T-helper 1 cell (primary cell): ENCODE data around the gene KIF25.
"Not testable (repeated sequence)": the region's sequence is repeated elsewhere in the genome, so short reads cannot be mapped to it uniquely, and the experiment has no call there.

Source experiments
- DNase-seq, 5 donors: peaks; one replicate each; pipeline ENCODE4 v3.0.0-alpha.2; 2012 to 2020

KIF25 gene

GRCh38 chr6:167996424-167997199, 859 bp upstream of the KIF25 start:
- DNase-seq: no peak

DNA sequence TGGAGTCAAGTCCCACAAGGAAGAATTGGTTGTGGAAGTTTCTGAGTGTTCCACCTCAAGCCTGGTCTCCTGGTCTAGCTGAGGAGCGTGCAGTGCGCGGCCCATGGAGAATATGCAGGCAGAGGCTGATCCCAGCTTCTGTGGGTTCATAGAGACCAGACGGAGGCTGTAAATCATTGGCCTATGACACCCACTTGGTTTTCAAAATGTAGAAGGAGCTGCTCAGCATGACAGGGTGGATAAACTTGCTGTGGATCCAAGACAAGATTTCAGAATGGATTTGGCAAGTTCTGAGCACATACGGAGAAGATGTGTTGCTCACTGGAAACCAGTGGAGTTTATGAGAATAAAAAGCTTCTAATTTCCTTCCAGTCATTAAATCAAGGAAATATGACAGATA, 744 bp downstream of the KIF25 start:
- no peak for DNase-seq

DNA sequence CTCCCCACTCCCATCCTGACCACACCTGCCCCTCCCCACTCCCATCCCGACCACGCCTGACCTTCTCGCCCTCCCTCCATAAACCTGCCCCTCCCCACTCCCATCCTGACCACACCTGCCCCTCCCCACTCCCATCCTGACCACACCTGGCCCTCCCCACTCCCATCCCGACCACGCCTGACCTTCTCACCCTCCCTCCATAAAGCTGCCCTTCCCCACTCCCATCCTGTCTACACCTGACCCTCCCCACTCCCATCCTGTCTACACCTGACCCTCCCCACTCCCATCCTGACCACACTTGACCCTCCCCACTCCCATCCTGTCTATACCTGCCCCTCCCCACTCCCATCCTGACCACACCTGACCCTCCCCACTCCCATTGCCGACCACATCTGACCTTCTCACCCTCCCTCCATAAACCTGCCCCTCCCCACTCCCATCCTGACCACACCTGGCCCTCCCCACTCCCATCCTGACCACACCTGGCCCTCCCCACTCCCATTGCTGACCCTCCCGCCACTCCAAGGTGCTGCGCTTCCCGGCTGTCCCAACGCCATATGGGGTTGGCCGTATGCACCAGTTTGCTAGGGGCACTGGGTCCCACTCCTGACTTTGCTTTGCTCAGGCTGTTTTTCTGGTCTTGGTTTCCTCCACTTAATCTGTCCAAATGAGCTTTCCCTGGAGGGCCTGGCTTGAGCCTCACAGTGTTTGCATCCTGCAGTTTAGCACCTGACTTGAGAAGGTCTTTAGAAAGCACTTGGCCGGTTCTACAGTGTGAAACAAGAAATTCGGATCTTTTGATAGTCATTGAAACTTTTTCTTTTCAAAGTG, 2.9 kb downstream of the KIF25 start:
- no peak for DNase-seq

- DNase-seq: no peak
Observed at GRCh38 chr6:168001029-168001332, 3.5 kb downstream of the KIF25 start.

DNA sequence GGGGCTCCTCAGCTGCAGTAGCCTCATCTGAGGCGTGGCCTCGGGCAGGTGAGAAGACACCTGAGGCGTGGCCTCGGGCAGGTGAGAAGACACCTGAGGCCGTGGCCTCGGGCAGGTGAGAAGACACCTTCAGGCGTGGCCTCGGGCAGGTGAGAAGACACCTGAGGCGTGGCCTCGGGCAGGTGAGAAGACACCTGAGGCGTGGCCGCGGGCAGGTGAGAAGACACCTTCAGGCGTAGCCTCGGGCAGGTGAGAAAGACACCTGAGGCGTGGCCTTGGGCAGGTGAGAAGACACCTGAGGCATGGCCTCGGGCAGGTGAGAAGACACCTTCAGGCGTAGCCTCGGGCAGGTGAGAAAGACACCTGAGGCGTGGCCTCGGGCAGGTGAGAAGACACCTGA, 4.0 kb downstream of the KIF25 start:
- not testable (repeated sequence) for DNase-seq

DNA sequence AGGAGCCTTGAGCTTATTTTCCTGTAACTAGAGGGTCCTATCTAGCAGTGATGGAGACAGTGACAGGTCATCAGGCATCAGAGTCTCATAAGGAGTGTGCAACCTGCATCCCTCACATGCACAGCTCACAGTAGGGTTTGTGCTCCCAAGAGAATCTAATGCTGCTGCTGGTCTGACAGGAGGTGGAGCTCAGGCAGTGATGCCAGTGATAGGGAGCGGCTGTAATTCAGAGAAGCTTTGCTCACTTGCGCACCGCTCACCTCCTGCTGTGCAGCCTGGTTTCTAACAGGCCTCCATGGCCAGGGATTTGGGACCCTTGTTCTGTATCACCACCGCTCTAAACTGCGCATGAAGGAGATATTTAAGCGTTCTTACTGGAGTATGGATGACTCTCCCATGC, 5.3 kb downstream of the KIF25 start:
- DNase-seq: no peak

- no peak for DNase-seq
Observed at GRCh38 chr6:168004023-168004422, 6.6 kb downstream of the KIF25 start.

DNA sequence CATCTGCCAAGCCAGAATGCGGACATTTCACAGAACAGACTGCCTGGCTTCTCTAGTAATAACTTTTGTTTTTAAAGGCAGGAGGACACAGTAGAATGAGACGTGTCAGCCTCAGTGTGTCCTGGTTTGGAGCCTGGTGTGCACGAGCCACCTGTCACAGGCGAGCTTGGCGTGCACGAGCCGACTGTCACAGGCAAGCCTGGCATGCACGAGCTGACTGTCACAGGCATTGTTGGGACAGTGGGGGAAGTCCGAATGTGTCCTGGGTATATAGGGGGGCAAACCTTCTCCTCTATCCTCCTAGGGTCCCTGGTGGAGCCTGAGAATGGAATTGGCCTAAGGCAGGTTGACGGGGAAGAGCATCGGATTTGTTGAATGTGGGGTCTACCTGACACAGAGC, 7.5 kb downstream of the KIF25 start:
- no peak for DNase-seq

DNA sequence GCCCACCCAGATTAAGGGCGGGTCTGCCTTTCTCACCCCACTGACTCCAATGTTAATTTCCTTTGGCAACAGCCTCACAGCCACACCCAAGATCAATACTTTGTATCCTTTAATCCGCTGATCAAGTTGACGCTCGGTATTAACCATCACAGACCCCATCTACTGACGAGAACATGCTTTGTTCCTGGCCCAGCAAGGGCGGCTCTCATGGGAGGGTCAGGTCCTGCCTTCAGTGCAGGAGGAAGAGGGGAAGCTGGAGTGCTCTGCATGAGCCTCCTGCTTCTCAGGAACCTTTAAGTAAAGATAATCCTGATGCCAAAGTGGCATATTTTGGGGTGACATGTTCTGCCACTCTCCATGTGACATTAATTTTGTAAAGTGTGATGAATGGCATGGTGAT, 8.3 kb downstream of the KIF25 start:
- no peak for DNase-seq

GRCh38 chr6:168007592-168008338, 10.3 kb downstream of the KIF25 start:
- no peak for DNase-seq

DNA sequence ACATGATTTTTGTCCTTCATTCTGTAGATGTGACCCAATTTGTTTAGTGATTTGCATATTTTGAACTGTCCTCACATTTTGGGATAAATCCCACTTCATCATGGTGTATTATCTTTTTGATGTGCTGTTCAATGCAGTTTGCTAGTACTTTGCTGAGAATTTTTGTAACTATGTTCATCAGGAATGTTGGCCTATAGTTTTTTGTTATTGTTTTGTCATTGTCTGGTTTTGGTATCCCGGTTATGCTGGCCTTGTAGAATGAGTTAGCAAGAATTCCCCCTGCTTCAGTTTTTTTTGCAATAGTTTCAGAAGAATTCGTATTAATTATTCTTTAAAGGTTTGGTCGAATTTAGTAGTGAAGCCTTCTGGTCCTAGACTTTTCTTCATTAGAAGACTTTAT, 11.9 kb downstream of the KIF25 start:
- no peak for DNase-seq

DNA sequence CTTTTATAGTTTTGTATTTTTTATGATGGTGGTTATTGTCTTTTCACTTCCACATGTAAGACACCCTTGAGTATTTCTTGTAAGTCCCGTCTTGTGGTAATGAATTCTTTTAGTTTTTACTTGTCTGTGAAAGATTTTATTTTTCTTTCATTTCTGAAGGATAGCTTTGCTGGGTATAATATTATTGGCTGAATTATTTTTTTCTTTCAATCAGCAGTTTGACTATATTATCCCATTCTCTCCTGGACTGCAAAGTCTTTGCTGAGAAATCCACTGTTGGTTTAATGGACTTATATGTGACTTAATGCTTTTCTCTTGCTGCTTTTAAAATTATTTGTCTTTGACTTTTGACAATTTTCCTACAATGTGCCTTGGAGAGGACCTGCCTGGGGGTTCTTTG, 13.8 kb downstream of the KIF25 start:
- DNase-seq: no peak

GRCh38 chr6:168012431-168013249, 15.2 kb downstream of the KIF25 start:
- DNase-seq: no peak

DNA sequence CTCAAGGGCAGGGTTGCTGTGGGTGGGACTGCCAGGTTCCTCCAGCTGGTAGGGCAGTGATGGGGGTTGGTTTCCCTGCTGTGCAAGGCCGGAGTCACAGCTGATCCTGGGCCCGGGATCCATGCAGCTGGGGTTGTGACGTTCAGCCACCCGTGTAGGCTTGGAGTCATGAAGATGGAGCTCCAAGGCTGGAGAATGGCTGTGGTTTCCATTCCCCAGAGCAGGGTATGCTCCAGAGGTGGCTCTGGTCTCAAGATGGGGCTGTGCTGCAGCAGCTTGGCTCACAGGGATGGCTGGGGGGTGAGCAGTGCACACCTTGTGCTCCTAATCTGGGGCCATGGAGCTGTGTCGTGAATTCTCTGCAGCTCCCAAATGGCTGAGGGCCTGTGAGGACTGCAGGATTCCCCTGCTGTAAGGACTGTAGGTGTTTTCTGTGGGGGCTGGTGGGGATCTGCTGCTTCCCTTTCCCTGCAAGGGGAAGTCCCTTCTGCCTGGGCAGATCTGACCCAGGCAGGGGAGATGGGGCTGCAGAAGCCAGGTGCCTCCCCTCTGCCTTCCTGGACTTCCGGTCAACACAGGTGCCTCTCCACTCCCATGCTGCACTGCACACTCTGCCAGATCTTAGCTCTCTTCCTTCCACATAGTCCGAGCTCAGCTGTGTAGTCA, 15.9 kb downstream of the KIF25 start:
- no peak for DNase-seq

DNA sequence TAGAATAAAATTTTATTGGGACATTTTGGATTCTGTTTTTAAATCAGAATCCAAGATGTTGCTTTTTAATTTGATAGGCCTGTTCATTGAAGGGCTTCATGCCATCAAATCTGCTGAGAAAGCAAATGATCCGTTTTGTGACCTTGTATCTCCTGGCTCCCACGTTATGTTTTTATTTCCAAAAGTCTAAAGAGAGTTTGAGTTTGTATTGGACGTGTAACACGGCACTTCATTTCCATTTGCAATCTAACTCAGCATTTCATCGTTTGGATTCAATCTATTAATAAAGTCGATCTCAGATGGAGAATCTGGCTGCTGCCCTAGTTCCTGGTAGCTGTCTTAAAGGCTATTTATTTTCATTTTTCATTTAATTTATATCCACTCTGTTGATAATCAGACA, 17.0 kb downstream of the KIF25 start:
- DNase-seq: no peak

DNA sequence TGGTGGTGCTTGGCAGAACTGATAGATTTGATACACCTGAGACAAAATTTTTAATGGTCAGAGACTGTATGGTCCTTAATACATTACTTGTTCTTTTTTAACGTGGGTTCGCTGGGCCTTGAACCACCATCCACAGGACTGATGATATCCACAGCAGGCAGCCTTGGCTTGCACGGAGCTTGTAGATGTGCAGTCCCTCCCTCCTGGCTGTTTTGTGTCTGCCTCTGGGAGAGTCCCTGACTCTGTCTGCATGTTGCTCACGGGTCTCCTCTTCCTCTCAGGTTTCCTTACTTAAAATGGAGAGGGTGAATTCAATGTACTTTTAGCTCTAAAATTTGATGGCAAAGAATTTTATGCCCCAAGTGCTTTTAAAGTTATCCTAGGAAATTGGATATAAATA, 17.5 kb downstream of the KIF25 start:
- DNase-seq: no peak

DNA sequence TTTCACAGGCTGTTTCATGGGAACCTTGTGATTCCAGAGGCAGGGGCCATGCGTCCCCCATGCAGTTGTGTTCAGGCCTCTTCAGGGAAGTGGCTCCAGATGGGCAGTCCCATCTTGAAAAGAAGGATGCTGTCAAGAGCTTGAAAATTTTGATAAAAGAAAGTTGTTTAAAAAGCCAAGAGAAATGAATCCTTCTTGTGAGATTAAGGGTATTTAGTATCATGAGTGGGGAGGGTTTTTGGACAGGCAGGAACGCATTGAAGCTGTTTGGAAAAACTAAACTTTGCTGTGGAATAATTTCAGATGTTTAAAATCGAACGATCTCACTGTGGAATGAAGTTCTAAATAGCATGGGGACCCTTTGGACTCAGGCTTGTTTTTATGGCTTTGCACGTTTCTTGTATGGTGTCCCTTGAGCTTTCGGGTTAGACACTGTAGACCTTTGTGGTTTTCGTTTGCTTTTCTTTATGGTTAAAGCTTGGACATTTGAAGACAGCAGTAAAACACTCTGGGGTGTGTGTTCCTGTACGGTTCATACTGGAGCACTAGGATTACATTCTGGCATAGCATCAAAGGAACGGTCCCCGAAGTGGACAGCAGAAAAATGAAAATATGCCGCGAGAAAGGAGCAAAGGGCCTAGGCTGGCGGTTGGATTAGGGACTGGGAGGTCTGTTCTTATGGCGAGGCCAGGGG, 18.2 kb downstream of the KIF25 start:
- DNase-seq: no peak

- DNase-seq: no peak
Observed at GRCh38 chr6:168016176-168016620, 18.7 kb downstream of the KIF25 start.

DNA sequence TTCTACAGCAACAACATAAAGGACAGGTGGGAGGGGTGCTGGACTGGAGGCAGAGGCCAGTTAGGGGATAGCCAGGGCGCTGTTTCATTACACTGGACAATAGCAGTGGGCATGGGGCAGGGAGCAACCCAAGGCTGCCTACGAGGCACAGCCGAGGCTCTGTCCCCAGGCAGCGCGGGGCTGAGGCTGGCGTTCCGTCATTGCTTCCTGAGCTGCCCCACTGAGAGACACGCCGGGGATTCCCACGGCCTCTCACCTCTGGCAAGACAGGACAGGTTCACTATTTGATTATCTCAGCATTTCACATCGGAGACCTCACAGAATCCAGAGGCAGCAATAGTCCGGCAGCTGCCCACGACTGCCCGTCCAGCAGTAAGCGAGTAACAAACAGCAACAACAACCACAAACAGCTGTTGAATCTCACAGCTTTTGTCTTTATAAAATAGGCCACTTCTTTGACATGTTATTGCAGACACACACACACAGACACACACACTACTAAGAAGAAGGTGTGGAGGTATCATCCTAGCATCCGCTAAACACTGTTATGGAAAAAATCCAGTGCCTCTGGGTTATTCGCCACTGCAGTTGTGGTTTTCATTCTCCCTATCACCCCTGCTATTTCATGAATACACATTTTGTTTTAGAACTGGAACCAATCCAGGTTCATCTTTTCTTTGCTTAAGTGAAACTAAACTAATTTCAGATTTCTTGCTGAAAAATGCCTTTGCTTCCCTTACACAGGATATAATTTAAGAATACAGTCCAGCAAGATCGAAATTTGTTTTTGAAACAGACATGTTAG, 19.5 kb downstream of the KIF25 start:
- no peak for DNase-seq

DNA sequence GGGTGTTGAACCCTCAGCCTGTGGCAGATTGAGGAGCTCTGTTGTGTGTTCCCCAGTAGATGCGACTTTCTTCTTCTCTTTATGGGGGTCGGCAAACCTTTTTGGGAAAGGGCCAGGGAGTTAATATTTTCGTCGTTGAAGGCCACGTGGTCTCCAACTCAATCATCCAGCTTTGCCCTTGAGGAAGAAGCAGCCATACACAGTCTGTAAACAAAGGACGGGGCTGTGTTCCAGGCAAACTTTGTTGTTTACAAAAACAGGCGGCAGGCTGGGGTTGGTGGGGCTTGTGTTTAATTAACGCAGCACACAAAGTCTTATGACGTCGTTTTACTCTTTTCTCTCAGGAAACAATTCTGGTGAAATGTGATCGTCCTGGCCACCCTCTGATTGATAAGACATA, 20.2 kb downstream of the KIF25 start:
- DNase-seq: no peak

DNA sequence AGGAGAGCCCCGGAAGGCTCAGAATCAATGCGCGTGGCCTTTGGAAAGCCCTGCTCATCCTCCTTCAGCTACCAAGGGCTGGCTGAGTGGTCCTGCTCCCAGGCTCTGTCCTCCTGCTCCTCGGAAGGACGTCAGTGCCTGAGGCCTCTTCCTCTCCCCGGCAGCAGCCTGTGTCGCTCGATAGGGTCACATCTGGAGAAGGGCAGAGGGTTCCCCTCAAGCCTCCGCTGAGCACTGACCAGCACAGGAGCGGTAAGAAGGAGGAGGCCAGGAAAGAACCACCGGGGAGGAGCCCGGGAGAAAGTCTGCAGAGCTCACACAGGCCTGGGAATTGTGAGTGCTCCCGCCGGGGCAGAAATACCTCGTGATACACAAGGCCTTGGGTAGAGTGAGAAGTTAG, 21.2 kb downstream of the KIF25 start:
- no peak for DNase-seq
